H9 (cell line): ENCODE data around the gene MTA3. TPM values are rescaled to one million over a fixed set of nuclear protein-coding genes. Genes with fewer than 3 reads are reported as not detected.

Experiments
- DNase-seq: peaks from one replicate; pipeline ENCODE4 v3.0.0-alpha.2; 2017
- H2AFZ ChIP-seq: one replicate; pipeline ENCODE4 v1.6.1; 2013; ENCODE audit warnings: mild to moderate bottlenecking, low read length, control low read depth, moderate library complexity
- H2AK5ac ChIP-seq: 2 replicates; pipeline ENCODE4 v1.6.1; 2013; ENCODE audit warnings: low read length, control low read depth, mixed read lengths; ENCODE audit not compliant: insufficient read length
- H2BK120ac ChIP-seq: one replicate; pipeline ENCODE4 v1.6.1; 2013; ENCODE audit warnings: low read depth, mild to moderate bottlenecking, low read length, control low read depth, inconsistent platforms; ENCODE audit not compliant: poor library complexity, severe bottlenecking
- H2BK12ac ChIP-seq: 2 replicates; pipeline ENCODE4 v1.6.1; 2013; ENCODE audit warnings: low read length, control low read depth, mixed read lengths, low read depth; ENCODE audit not compliant: insufficient read length
- H2BK15ac ChIP-seq: 2 replicates; pipeline ENCODE4 v1.6.1; 2013; ENCODE audit warnings: low read depth, low read length, control low read depth
- H2BK20ac ChIP-seq: one replicate; pipeline ENCODE4 v1.6.1; 2013; ENCODE audit warnings: low read depth, mild to moderate bottlenecking, low read length, control low read depth, inconsistent platforms; ENCODE audit not compliant: poor library complexity, severe bottlenecking
- H2BK5ac ChIP-seq: 2 replicates; pipeline ENCODE4 v1.6.1; 2013; ENCODE audit warnings: low read length, control low read depth, mixed read lengths; ENCODE audit not compliant: insufficient read length
- H3K14ac ChIP-seq: 2 replicates; pipeline ENCODE4 v1.6.1; 2013; ENCODE audit warnings: low read length, control low read depth; ENCODE audit not compliant: insufficient read depth
- H3K18ac ChIP-seq: 2 replicates; pipeline ENCODE4 v1.6.1; 2013; ENCODE audit warnings: low read depth, mild to moderate bottlenecking, mixed read lengths, low read length, control low read depth; ENCODE audit not compliant: insufficient read length
- H3K23ac ChIP-seq: 2 replicates; pipeline ENCODE4 v1.6.1; 2013; ENCODE audit warnings: low read length, control low read depth, mixed read lengths, low read depth; ENCODE audit not compliant: insufficient read length
- H3K23me2 ChIP-seq: 2 replicates; pipeline ENCODE4 v1.6.1; 2013; ENCODE audit warnings: low read depth, mild to moderate bottlenecking, mixed read lengths, low read length, control low read depth; ENCODE audit not compliant: insufficient read length, poor library complexity, severe bottlenecking
- H3K27ac ChIP-seq: 2 replicates; pipeline ENCODE4 v1.5.1; 2013; ENCODE audit warnings: low read length, control low read depth, mixed read lengths, low read depth; ENCODE audit not compliant: insufficient read length
- H3K27me3 ChIP-seq: 2 replicates; pipeline ENCODE4 v1.6.1; 2013; ENCODE audit warnings: low read length, control low read depth, inconsistent platforms; ENCODE audit not compliant: insufficient read depth
- H3K4ac ChIP-seq: 2 replicates; pipeline ENCODE4 v1.6.1; 2013; ENCODE audit warnings: low read depth, mild to moderate bottlenecking, control low read depth, inconsistent platforms, low read length, moderate library complexity
- H3K4me1 ChIP-seq: 2 replicates; pipeline ENCODE4 v1.6.1; 2013; ENCODE audit warnings: low read length, control low read depth, inconsistent platforms; ENCODE audit not compliant: insufficient read depth
- H3K4me2 ChIP-seq: 2 replicates; pipeline ENCODE4 v1.6.1; 2013; ENCODE audit warnings: low read length, control low read depth, mixed read lengths; ENCODE audit not compliant: insufficient read length, insufficient read depth
- H3K56ac ChIP-seq: 2 replicates; pipeline ENCODE4 v1.6.1; 2013; ENCODE audit warnings: low read depth, mild to moderate bottlenecking, mixed read lengths, low read length, control low read depth; ENCODE audit not compliant: insufficient read length
- H3K79me1 ChIP-seq: 2 replicates; pipeline ENCODE4 v1.6.1; 2013; ENCODE audit warnings: low read depth, mild to moderate bottlenecking, moderate library complexity, low read length, control low read depth, inconsistent platforms; ENCODE audit not compliant: insufficient read depth, poor library complexity, severe bottlenecking
- H3K79me2 ChIP-seq: 2 replicates; pipeline ENCODE4 v1.6.1; 2013; ENCODE audit warnings: low read length, control low read depth, inconsistent platforms; ENCODE audit not compliant: insufficient read depth
- H3K9ac ChIP-seq: 2 replicates; pipeline ENCODE4 v1.6.1; 2013; ENCODE audit warnings: low read length, control low read depth, mixed read lengths; ENCODE audit not compliant: insufficient read length; ENCODE audit errors: extremely low read depth
- H3K9me3 ChIP-seq: one replicate; pipeline ENCODE4 v1.6.1; 2013; ENCODE audit warnings: low read depth, low read length, inconsistent platforms; ENCODE audit not compliant: control insufficient read depth
- H3T11ph ChIP-seq: one replicate; pipeline ENCODE4 v1.6.1; 2013; ENCODE audit warnings: mild to moderate bottlenecking, low read length, control low read depth, inconsistent platforms
- H4K20me1 ChIP-seq: one replicate; pipeline ENCODE4 v1.6.1; 2013; ENCODE audit not compliant: control insufficient read depth, insufficient read length, insufficient read depth
- H4K5ac ChIP-seq: 2 replicates; pipeline ENCODE4 v1.6.1; 2013; ENCODE audit warnings: low read depth, mild to moderate bottlenecking, mixed read lengths, low read length, control low read depth; ENCODE audit not compliant: insufficient read length
- H4K8ac ChIP-seq: replicated peaks from 2 replicates; pipeline ENCODE4 v1.6.1; 2013; ENCODE audit warnings: low read length, control low read depth, mixed read lengths, low read depth; ENCODE audit not compliant: insufficient read length
- H4K91ac ChIP-seq: 2 replicates; pipeline ENCODE4 v1.6.1; 2013; ENCODE audit warnings: low read depth, mild to moderate bottlenecking, moderate library complexity, mixed read lengths, low read length, control low read depth; ENCODE audit not compliant: insufficient read length
- H3K27ac Mint-ChIP-seq, 3 experiments: 2 replicates in 2 of 3; 3 replicates in 1 of 3; pipeline ENCODE4 v1.8.0; 2020 to 2021; ENCODE audit warnings: mixed read lengths in 3 of 3, mild to moderate bottlenecking in 1 of 3, moderate library complexity in 1 of 3
- H3K27me3 Mint-ChIP-seq: 2 replicates; pipeline ENCODE4 v1.8.0; 2021; ENCODE audit warnings: low read depth, mild to moderate bottlenecking, moderate library complexity, mixed read lengths
- H3K36me3 Mint-ChIP-seq, 3 experiments: 2 replicates in 2 of 3; 3 replicates in 1 of 3; pipeline ENCODE4 v1.8.0; 2020 to 2021; ENCODE audit warnings: low read depth in 3 of 3, mixed read lengths in 3 of 3; ENCODE audit not compliant: insufficient read depth in 1 of 3
- H3K4me1 Mint-ChIP-seq, 2 experiments: 2 replicates each; pipeline ENCODE4 v1.8.0; 2020; ENCODE audit warnings: mixed read lengths in 2 of 2
- H3K4me3 Mint-ChIP-seq, 2 experiments: 2 replicates in 1 of 2; 3 replicates in 1 of 2; pipeline ENCODE4 v1.8.0; 2020 to 2021; ENCODE audit warnings: mild to moderate bottlenecking in 2 of 2, mixed read lengths in 2 of 2, moderate library complexity in 1 of 2
- H3K9me3 Mint-ChIP-seq, 2 experiments: 2 replicates in 1 of 2; 3 replicates in 1 of 2; pipeline ENCODE4 v1.8.0; 2020; ENCODE audit warnings: mild to moderate bottlenecking in 2 of 2, mixed read lengths in 2 of 2, moderate library complexity in 1 of 2
- WGBS: extraction: QIAGEN DNeasy Blood & Tissue Kit; methylation state at CpG from one replicate; pipeline ENCODE4 v1.1.7; 2013; ENCODE audit warnings: missing lambda C conversion rate, low lambda C conversion rate, mixed read lengths; ENCODE audit not compliant: insufficient read length; ENCODE audit errors: extremely low coverage; 5-methylcytosine and 5-hydroxymethylcytosine counted together
- total RNA-seq: library from RNA; stranded (reverse); gene quantifications from 2 replicates; pipeline ENCODE4 v1.2.1, GENCODE V29; 2021
- TF ChIP-seq, protein P1 (sequence below): fragments of 200-600 bp; sonication (generic); conservative IDR thresholded peaks from 3 replicates; pipeline ENCODE4 v1.8.0; 2021; ENCODE audit warnings: antibody characterized with exemption, mild to moderate bottlenecking

MTA3 gene
- total RNA-seq, 1 experiment from 2014 or later = 253 TPM

- Histone ChIP-seq H3T11ph (no peak overlapping the region), H3K27ac (no peak overlapping the region), H4K91ac (no peak overlapping the region), H3K56ac (no peak overlapping the region), H3K79me1 (no peaks in the 10 kb centered on the region), H2BK20ac (no peak overlapping the region), H2BK120ac (no peak overlapping the region), H2AFZ (no peak overlapping the region), H2BK12ac (no peak overlapping the region), H3K4ac (no peak overlapping the region), H2BK5ac (no peak overlapping the region), H3K9ac (no peak overlapping the region), H3K14ac (no peak overlapping the region), H4K20me1 (no peaks in the 10 kb centered on the region), H2BK15ac (no peak overlapping the region), H3K79me2 (no peaks in the 10 kb centered on the region), H3K4me1 (peaks cover 4% of the 10 kb centered on the region; the same call in 1 of the 2 replicates), H4K8ac (no peak overlapping the region), H3K23ac (no peak overlapping the region), H2AK5ac (no peak overlapping the region), H4K5ac (no peak overlapping the region), H3K23me2 (no peaks in the 10 kb centered on the region), H3K27me3 (no peaks in the 10 kb centered on the region), H3K9me3 (no peaks in the 10 kb centered on the region), H3K18ac (no peak overlapping the region), H3K4me2 (no peak overlapping the region)
- Mint-ChIP-seq H3K4me3 (no peak overlapping the region), H3K27ac (no peak overlapping the region), H3K4me1 (peaks cover 12 to 18% of the 10 kb centered on the region in 2 experiments), H3K9me3 (peaks cover 2 to 3% of the 10 kb centered on the region in 2 experiments; a peak in 2 of 5 replicates), H3K27me3 (no peaks in the 10 kb centered on the region), H3K36me3 (peaks cover 0 to 7% (median 4%) of the 10 kb centered on the region in 3 experiments; a peak in 4 of 7 replicates)
- no CpG with 5 or more reads among the region's 3 CpGs for WGBS
- TF ChIP-seq, protein P1, sequence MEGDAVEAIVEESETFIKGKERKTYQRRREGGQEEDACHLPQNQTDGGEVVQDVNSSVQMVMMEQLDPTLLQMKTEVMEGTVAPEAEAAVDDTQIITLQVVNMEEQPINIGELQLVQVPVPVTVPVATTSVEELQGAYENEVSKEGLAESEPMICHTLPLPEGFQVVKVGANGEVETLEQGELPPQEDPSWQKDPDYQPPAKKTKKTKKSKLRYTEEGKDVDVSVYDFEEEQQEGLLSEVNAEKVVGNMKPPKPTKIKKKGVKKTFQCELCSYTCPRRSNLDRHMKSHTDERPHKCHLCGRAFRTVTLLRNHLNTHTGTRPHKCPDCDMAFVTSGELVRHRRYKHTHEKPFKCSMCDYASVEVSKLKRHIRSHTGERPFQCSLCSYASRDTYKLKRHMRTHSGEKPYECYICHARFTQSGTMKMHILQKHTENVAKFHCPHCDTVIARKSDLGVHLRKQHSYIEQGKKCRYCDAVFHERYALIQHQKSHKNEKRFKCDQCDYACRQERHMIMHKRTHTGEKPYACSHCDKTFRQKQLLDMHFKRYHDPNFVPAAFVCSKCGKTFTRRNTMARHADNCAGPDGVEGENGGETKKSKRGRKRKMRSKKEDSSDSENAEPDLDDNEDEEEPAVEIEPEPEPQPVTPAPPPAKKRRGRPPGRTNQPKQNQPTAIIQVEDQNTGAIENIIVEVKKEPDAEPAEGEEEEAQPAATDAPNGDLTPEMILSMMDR = no peak
- DNase-seq = no peak
Observed at GRCh38 chr2:42537493-42537892, 30.9 kb upstream of the MTA3 start.
